ENCODE data around the gene WDR91. TPM values are rescaled to one million over a fixed set of nuclear protein-coding genes. Genes with fewer than 3 reads are reported as not detected.

The WDR91 gene
- polyA plus RNA-seq, 1 donor, result 9.6 TPM

DNA sequence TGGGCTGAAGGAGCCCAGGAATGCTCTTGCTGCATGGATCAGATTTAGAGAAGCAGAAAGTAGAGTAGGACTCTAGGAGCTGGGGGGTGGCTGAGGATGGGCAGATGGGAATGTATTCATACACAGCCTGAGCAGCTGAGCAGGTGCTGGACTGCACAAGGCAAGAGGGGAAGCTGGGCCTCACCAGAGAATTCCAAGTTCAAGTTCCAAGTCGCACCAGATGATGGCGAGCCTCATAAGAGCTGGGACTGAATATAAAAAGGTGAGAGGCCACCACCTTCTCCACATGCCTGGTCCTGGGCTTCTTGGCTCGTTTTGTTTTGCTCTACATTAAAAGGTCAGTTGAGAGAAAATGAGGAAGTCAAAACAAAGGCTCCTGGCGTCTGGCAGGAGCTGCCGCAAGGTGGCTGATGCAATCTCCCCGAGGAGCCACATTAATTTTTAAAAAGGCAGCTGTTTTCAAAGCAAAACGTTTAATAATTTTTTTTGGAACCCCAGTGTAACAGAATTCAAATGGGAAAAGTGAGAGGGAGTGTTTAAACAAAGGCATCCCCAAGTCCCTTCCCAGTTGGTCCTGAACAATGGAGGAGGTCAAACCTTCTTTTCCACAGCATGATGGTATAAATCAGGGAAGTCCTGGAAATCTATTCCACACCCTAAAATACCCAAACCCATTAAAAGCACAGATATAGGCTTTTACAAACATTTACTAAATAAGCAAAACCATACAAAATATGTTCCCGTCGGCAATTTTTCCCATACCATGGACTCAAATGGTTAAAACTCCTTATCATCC is 50.3 kb downstream of the WDR91 start:
- no peak for DNase-seq (ENCODE audit: low read depth)

GRCh38 chr7:135160098-135160857 is 51.0 kb downstream of the WDR91 start:
- DNase-seq (ENCODE audit: low read depth), result no peak

- no peak for DNase-seq (ENCODE audit: low read depth)
Observed at GRCh38 chr7:135159359-135160085, 51.8 kb downstream of the WDR91 start.

DNA sequence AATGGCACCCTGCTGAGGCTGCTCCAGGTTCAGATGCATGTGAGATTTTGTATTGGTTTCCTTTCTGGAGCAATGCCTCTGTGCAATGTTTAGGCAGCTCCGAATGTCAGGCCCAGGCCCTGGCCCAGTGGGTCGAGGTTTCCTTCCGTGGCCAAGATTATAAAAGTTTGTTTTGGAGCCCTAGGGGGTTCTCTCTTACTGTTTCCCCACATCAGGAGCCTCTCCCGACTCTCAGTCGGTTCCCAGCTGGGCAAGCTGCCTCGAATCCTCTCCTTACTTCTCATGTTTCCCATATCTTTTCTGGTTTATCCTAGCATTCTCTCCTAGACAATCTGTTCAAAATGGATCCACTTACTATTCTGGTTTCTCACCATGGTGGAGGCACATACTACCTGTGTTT is 52.5 kb downstream of the WDR91 start:
- no peak for DNase-seq (ENCODE audit: low read depth)

DNA sequence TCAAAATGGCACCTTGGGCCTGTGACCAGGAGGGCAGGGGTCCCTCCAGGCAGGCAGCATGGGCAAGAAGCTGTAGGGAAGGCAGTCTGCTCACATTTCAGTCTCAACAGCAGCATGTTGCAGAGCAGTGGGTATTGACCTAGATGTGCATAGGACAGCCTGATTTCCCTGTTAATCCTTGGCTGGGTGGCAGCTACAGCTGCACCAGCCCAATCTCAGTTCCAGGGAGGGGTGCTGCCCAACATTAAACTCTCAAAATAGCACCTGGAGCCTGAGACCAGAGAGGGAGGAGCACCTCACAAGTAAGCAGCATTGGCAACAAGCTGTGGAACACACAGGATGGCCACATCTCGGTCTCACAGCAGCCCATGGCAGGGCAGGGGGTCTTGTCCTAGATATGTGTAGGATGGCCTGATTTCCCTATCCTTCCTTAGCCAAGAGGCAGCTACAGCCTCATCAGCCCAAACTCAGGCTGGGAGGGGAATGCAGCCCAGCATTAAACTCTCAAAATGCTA is 53.1 kb downstream of the WDR91 start:
- DNase-seq (ENCODE audit: low read depth), result no peak

DNA sequence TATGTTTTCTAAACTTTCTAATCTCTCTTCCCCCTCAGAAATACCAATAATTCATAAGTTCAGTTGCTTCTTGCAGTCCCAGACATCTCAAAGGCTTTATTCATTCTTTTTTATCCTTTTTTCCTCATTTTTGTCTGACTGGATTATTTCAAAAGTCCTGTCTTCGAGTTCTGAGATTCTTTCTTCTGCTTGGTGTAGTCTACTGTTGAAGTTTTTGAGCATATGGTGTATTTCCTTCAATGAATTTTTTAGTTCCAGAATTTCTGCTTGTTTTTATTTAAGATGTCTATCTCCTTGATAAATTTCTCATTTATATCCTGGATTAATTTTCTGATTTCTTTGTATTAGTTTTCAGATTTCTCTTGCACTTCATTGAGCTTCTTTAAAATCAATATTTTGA is 55.0 kb downstream of the WDR91 start:
- DNase-seq (ENCODE audit: low read depth), result no peak

- no peak for DNase-seq (ENCODE audit: low read depth)
Observed at GRCh38 chr7:135154734-135155133, 56.6 kb downstream of the WDR91 start.

DNA sequence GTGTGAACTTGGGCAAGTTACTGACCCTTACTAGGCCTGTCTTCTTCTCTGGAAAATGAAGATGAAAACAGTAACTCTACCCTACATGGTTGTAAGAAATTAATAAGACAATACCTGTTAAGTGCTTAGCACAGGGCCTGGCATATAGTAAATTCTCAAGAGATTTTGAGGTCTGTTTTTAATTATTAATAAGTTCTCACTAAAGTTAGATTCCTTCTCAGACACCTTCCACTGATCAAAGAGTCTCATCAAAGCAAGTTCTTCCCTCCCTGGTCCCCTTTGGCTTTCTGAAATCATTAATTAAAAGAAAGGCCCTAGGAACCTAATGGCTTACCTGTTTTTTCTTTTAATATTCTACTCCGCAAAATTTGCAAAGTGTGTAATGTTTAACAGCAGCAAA is 58.9 kb downstream of the WDR91 start:
- no peak for DNase-seq (ENCODE audit: low read depth)

DNA sequence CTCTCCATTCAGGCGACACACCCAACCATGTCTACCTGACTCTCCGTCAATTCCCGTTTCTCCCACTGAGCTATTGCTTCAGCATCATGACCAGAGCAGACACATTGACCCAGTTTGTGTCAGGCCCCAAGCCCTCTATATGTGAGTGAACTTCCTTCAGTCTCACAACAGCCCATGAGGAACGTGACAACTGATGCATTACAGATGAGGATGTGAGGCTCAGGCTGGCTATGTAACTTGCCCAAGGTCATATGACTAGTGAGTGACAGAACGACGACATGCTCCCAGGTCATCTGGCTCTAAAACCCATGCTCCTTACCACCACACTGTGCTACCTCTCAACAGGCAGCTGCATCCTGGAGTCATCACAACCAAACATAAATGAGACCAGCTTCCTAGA is 59.8 kb downstream of the WDR91 start:
- no peak for DNase-seq (ENCODE audit: low read depth)

DNA sequence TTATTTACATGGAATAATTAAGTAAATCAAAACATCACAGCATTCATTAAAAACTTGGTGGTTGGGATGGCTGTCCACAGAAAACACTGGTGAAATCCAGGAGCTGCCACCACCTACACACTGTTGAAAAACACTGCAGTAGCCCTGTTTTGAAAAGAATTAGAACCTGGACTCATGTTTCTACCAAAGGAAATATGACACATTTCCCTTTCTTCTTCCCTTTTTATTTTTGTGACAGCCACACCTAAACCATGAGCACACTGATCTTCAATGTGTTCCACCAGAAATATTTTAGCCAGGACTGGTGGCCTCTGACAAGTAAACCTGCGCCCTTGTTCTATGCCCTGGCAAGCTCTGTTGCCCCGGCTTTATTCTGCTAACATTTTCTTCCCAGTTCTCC is 60.2 kb downstream of the WDR91 start:
- DNase-seq (ENCODE audit: low read depth), result no peak

DNA sequence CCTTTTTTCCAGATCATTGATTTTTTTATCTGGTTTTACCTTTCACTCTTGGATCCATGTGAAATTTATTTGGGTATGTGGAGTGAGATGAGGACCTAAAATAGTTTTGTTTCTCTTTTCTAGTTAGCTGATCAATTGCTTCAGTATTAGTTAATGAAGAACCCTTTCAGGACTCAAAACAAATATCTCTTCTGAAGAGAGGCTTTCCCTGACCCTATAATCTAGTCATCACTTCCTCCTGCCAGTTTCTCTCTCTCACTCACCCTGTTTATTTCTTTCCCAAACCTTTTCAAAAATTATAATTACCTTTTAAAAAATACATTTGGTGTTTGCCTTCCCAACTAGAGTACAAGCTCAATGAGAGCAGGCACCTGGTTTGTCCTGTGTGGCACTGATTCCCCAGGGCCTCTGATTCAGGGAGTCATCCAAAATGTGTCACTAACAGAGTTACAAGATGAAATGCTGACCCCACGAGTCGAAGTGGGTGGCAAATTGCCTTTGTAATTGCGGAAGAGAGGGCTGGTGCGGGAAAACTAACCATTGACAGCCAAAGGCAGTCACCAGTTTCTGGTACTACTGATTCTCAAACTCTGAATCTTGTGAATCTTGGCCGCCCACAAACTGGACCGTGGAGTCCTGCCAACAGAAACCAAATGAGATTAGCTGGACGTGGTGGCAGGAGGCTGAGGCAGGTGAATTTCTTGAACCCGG is 61.1 kb downstream of the WDR91 start:
- no peak for DNase-seq (ENCODE audit: low read depth)

DNA sequence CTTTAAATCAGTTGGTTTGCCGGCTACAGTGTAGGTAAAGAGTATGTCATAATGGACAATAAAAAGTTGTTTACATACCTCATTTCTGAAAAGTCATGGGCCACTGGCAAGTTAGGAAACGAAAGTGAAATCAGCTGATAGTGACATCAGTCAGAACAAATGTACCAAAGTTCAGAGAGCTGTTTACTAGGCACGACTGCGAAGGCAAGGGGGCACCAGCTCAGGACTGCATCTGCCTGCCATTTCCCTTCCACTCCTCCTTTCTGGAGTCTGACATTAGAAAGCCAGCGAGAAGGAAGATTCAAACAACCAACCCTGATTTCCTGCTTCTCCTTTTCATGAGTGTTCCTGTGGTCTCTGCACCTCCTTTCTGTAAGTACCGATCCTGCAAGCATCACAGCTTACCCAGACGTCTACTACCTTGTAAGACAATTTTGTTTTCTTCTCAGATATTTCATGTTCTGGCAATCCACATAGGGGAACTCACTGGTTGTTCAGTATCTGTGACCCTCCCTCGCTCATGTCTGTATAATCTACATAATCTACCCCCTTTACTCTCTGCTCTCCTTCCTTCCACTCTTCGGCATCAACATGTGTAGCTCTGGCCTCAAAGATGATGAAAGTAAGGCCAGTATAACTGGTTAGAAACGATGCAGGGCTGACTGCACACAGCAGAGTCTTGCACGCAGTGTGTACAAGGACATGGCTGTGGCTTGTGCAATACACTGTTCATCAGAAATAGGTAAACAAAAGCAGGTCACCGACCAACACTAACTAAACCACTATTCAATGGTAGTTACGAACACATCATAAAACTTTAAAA is 63.2 kb downstream of the WDR91 start, which contains the start of gene TMEM140:
TMEM140 (plus strand) TSS at position 174 of the 823 bp plus-strand sequence. CDS start 16,370 bp downstream, outside the sequence.
- DNase-seq (ENCODE audit: low read depth), result no peak

GRCh38 chr7:135147341-135147898 is 63.9 kb downstream of the WDR91 start:
- no peak for DNase-seq (ENCODE audit: low read depth)

GRCh38 chr7:135143885-135144668 is 67.2 kb downstream of the WDR91 start:
- DNase-seq (ENCODE audit: low read depth), result no peak

Other genes with a start within 250 kb of the WDR91 start
- gene AGBL3, start 225.0 kb downstream of the WDR91 start, polyA plus RNA-seq (ENCODE audit: insufficient read length), result 4.9 TPM
- gene TMEM140, start 63.5 kb downstream of the WDR91 start, polyA plus RNA-seq (ENCODE audit: insufficient read length), result 11.6 TPM
- 27.8 TPM for gene CYREN, start 40.8 kb downstream of the WDR91 start, polyA plus RNA-seq (ENCODE audit: insufficient read length)
- gene STRA8, start 22.3 kb upstream of the WDR91 start, polyA plus RNA-seq (ENCODE audit: insufficient read length), result not detected